Amniotic epithelial cell (primary cell): ENCODE measurements around the gene CCL22.
"Not testable (repeated sequence)": the region's sequence is repeated elsewhere in the genome, so short reads cannot be mapped to it uniquely, and the experiment has no call there.

Experiments
- DNase-seq: peaks from one replicate; pipeline ENCODE4 v3.0.0-alpha.2; 2010; ENCODE audit warnings: low read depth

The CCL22 gene, protein sequence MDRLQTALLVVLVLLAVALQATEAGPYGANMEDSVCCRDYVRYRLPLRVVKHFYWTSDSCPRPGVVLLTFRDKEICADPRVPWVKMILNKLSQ

DNA sequence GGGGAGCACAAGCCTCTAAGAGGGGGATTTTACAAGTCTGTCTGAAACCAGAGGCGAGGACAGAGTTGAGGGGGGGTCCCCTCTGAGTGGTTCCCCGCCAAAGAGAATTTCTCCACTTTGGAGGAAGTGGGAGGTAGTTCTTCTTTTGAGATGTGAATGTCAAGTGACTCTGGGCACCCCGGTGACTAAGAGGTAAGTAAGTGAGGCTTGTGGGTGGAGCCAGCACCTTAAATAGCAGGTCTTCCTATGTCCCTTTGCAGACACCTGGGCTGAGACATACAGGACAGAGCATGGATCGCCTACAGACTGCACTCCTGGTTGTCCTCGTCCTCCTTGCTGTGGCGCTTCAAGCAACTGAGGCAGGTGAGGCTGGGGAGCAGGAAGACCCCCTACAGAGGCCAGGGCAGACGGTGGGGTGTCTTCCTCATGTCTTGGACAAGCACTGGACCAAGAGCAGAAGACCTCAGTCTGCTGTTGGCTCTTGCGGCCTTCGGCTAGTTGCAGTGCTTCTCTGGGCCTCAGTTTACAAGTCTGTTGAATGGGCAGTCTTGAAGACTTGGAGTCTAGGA, at the start of gene CCL22:
TSS of gene CCL22 (plus strand) at position 257 of the 569 bp plus-strand sequence. CDS start at position 291, 34 bp downstream.
- DNase-seq, result no peak

DNA sequence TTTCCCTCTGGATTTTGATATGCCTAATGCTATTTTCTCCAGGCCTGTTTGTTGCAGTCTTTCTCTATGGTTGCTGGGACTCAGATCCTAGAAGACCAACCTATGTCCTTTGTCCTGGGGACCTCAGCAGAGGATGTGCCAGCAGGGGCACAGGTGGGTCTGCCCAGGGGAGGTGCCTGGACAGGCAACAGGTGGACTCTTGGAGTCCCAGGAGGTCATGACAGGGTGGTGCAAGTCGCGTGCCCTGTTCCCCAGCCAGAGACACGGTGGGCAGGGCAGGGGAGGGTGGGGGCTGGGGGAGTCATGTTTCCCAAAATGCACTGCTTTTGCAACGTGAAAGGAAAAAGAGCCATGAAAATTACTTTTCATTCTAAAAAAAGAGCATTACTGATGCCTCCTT, 47.8 kb upstream of the CCL22 start:
- DNase-seq, result no peak

DNA sequence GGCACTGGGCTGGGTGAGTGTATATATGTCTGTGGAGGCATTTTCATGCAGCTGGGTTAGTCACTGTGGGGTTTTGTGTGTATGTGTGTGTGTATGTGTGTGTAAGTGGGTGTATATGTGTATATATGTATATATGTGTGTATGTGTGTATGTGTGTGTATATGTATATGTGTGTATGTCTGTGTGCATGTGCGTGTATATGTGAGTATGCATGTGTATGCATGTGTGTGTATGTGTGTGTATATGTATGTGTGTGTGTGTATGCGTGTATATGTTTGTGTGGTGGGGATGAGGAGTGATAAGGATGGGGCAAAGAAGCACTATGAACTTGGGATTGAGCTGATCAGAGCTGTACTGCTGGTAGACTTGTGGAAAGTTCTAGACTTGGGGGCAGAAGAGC, 45.1 kb upstream of the CCL22 start:
- no peak for DNase-seq

DNA sequence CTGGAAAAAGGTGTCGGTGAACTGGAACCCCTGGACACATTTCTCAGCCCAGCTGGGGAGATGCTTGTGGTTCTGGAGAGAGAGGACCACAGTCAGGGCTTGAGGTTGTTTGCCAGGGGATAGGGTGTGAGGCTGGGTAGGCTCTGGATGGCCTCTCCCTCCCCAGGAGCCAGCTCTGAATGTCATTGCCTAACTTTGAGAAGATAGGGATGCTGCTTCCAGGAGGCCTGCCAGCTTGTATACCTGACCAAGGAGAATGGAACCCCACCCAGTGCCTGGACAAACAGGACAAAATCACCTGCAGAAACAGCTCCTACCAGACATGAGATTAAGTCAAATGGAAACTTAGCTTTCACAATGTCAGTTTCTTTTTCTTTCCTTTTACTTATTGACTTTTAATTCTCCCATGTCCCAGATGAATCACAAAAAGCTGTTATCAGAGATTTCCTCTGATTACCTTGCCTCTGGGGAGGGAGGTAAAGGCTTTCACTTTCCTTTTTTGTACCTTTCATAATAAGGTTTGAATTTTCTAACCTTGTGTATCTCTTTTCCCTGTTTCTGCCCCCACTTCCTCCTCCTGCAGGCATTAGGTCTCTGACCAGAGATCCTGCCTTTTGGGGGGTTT, 44.3 kb upstream of the CCL22 start:
- DNase-seq, result peak; percentile 16

DNA sequence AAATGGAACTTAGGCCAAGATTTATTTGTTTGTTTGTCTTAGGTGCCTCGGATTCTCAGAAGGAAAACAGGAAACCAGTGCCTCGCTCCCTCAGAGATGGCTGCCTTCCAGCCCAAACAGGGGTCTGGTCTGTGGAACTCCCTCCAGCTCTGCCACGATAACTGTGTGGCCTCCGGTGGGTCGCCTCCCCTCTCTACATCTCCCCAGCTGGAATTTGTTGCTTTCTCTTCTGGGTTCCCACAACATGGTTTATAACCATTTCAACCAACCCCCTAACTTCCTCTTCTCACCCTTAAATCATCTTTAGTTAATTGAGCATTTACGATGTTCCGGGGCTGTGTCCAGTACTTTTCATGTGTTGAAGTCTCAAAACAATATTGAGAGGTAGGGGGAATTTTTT, 43.2 kb upstream of the CCL22 start:
- DNase-seq, result no peak

DNA sequence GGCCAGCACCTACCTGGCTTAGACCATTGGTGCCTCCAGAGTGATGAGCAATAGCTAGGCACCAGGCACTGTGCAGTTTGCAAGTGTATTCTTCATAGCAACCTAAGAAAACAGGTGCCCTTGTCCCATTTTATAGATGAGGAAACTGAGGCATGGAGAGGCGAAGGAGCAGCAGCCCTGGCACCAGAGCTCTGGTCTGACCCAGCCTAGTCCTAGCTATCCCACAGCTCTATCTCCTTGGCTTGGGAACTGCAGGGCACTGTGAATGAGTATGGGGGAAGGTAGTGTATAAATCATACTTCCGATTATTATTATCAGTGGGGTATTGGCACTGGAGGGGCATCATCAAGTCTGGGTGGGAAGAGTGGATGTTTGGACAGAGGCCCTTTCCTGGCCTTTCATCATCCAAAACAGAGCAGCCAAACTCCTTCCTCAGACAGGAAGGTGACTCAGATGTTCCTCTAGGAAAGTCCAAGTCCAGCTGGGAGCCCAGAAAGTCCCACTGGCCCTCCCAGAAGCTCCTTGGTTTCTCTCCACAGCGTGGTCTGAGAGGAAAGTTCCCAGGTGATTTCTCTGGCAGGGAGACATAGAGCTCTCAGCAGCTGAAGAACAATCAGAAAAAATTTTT, 42.1 kb upstream of the CCL22 start:
- DNase-seq, result peak; percentile 63

DNA sequence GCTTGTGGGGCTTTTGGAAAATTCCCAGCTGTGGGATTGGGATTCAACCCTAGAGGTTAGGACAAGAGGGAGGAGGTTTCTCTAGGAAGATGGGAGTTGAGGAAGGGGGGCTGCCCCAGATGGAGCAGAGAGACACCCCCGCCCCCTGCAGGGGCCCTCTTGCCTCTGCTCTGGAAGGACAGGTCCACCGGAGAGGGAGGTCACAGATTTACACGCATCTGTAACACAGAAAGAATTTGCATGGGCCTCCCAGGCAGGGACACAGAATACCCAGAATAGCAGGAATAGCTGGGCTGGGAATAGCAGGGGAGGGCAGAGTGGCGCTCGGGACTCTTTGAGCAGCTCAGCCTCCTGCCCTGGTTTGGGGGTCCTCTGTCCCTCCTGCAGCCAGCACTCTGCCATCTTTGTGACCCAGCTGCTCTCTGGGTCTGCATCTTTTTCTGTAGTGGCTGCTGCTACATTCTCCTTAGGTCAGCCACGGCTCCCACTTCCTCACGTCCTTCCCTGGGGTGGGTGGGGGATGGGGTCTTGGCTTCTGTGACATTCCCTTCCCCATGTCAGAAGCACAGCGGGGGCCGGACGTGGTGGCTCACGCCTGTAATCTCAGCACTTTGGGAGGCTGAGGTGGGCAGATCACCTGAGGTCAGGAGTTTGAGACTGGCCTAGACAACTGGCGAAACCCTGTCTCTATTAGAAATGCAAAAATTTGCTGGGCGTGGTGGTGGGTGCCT, 40.2 kb upstream of the CCL22 start:
- DNase-seq, result no peak

DNA sequence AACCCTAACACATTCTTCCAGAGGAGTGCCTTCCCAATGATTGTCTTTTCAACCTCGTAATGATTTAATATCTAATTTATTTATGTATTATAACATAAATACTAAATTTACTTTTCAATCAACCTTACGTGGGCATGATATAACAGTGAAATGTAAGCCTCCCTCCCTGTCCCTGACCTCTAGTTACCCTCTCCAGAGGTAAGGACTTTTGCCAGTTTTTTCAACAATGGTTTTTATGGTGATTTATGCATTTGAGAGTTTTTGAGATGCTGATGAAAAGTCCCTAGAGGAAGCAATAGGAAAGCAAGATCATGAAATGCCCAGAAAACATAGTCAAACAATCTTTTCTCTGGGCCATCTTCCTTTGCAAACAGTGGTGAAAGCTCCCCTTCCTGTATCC, 38.9 kb upstream of the CCL22 start:
- DNase-seq, result no peak

DNA sequence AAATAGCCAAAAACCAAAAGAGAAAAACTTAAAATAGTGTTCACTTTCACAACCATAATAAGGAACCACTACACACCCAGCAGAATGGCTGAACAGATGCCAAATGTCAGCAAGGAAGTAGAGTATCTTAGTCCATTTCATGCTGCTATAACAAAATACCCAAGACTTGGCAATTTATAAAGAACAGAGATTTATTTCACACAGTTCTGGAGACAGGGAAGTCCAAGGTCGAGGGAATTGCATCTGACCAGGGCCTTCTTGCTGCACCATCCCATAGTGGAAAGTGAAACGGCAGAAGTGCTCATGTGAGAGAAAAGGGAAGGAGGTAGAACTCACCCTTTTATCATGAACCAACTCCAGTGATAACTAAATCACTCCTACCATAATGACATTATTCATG, 33.8 kb upstream of the CCL22 start:
- DNase-seq, result no peak

DNA sequence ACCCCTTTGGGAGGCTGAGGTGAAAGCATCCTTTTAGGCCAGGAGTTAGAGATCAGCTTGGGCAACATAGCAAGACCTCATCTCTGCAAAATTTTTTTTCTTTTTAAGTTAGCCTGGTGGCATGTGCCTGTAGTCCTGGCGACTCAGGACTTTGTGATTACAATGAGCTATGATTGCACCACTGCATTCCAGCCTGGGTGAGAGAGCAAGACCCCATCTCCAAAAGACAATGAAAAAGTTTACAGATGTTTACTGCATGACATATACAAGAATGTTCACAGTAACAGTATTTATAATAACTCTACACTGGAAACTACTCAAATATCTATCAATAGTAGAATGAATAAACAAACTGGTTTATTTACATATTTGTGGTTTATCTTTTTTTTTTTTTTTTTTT, 33.1 kb upstream of the CCL22 start:
- no peak for DNase-seq

DNA sequence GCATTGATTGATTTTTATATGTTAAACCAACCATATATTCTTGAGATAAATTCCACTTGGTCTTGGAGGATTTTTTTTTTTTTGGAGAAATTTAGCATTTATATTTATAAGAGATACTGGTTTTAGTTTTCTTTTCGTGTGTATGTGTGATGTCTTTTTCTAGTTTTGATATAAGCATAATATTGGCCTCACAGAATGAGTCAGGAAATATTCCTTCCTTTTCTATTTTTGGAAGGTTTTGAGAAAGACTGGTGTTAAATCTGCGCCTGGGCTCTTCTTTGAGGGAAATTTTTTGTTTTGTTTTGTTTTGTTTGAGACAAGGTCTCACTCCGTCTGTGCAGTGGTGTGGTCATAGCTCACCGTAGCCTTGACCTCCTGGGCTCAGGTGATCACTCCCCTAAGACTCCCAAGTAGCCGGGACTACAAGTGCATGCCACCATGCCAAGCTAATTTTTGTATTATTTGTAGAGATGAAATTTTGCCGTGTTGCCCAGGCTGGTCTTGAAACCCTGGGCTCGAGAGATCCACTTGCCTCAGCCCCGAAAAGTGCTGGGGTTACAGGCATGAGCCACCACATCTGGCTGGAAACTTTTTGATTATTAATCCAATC, 28.8 kb upstream of the CCL22 start:
- no peak for DNase-seq

DNA sequence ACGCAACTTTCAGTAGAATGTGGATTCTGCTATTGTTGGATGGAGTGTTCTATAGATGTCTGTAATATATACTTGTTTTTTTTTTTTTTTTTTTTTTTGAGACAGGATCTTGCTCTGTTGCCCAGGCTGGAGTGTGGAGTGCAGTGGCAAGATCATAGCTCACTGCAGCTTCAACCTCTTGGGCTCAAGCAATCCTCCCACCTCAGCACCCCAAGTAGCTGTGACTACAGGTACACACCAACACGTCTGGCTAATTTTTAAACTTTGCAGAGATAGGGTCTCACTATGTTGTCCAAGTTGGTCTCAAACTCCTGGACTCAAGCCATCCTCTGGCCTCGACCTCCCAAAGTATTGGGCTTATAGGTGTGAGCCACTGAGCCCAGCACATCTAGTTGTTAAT, 27.2 kb upstream of the CCL22 start:
- DNase-seq, result no peak

DNA sequence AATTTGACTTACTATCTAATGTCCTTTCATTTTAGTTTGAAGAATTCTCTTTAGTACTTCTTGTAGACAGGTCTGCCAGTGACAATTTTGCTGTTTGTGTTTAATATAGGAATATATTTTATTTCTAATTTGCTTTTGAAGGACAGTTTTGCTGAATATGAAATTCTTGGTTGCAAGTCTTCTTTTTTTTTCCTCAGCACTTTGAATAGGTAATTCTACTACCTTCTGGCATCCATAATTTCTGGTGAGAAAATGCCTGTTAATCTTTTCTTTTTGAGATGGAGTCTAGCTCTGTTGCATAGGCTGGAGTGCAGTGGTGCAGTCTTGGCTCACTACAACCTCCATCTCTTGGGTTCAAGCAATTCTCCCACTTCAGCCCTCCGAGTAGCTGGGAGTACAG, 25.2 kb upstream of the CCL22 start:
- DNase-seq, result no peak

DNA sequence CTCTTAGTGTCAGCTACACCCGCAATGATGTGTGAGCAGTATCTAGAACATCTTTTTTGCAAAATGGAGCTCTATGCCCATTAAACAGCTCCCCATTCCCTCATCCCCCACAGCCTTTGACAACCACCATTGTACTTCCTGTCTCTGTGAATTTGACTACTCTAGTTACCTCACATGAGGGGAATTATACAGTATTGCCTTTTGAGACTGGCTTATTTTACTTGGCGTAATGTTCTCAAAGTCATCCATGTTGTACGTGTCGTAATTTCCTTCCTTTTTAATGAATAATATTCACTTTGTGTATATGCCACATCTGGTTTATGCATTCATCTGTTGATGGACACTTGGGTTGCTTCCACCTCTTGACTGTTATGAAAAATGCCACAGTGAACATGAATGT, 23.2 kb upstream of the CCL22 start:
- DNase-seq, result no peak

DNA sequence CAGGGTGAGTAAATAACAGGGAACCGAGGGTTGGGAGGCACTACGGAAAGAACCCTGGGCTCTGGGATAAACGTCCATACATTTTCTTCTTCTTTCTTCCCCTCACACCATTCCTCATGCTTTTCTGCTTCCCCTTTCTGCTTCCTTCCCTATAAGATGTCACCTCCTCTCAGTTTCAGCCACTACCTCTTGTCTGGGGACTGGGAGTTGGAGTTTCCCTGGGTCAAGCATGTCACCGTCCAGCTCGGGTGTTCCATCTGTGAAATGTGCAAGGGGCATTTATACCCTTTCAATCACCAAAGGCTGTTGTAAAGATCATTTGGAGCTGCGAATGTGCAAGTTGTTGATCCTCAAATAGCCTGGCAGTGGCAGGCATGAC, 17.5 kb upstream of the CCL22 start:
- no peak for DNase-seq

DNA sequence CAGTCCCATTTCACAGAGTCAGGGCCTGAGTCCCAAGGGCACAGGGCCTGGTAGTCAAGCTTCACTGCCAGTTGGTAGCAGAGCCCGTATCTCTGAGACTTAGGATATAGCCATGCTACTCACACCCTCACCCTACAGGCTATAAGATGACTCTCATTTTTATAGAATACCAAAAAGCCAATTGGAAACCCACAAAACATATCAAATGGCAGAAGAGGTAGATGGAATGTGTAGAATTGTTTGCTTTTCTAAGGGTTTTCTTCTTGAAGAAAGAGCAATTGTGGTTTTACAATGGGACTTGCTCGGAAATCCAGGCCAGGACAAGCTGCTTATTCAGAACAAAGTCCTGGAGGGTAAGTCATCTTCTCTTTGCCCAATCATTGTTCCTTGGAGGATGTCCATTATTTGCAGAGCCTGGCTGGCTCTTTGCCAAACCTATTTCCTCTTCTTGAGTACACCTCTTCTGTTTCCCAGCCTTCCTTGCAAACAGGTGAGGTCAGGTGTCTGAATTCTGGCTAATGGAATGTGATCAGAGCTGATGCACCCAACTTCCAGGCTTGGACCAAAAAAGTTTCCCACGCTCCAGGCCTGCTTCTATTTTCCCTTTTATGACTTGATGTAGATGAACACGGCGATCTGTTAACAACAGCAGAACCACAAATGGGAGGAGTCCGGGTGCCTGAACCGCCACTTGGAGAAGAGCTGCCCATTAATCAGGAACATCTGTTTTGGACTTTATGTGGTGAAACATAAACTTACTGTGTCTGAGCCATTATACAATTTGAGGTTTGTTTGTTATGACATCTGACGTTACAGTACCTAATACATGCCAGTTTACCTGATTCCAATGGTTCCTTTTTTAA, 16.9 kb upstream of the CCL22 start:
- DNase-seq, result peak; percentile 86

DNA sequence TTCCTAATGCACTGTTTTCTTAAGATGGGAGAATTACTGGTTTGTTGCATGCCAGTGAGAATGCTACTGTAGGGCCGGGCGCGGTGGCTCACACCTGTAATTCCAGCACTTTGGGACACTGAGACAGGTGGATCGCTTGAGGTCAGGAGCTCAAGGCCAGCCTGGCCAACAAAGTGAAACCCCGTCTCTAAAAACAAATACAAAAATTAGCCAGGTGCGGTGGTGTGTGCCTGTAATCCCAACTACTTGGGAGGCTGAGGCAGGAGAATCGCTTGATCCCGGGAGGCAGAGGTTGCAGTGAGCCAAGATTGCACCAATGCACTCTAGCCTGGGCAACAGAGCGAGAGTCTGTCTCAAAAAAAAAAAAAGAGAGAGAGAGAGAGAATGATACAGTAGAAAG, 16.0 kb upstream of the CCL22 start:
- not testable (repeated sequence) for DNase-seq

DNA sequence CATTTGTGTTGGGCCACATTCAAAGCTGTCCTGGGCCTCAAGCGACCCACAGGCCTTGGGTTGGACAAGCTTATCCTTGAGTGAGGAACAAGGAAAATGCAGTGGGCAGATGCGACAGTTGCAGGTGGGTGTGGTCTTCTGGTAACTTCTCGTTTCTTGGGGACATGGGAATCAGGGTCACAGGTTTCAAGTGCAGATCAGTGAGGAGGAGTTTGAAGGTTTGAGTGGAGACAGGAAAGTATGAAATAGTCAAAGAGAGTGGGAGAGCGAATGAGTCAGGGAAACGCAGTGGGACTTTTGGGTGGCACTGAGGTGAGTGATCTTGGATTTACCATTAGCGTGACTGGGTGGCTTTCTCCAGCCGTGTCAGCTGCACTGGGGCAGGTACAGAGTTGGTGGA, 15.4 kb upstream of the CCL22 start:
- no peak for DNase-seq

DNA sequence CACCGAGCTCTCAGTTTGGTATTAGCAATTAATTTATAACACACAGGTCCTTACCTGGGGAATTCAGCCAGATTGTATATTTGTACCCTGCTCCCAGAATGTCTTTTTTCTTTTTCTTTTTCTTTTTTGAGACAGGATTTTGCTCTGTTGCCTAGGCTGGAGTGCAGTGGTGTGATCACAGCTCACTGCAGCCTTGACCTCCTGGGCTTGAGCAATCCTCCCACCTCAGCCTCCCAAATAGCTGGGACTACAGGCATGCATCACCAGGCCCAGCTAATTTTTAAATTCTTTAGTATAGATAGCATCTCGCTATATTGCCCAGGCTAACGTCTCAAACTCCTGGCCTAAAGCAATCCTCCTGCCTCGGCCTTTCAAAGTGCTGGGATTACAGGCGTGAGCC, 14.5 kb upstream of the CCL22 start:
- DNase-seq, result not testable (repeated sequence)

DNA sequence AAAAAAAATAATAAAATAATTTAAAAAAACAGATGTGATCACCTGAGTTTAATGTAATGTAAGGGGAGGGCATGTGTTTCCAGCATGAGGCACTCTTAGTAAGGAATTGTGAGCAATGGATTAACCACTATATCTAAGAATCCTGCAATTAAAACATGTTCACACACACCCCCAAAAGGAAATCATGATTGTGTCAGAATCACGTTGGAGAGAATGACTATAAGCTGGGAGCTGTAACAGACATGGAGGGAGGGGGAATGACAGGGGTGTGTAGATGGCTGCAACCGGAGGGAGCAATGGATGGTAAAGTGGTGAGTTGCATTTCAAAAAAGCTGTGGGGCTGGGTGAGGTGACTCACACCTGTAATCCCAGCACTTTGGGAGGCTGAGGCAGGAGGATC, 13.6 kb upstream of the CCL22 start:
- no peak for DNase-seq

DNA sequence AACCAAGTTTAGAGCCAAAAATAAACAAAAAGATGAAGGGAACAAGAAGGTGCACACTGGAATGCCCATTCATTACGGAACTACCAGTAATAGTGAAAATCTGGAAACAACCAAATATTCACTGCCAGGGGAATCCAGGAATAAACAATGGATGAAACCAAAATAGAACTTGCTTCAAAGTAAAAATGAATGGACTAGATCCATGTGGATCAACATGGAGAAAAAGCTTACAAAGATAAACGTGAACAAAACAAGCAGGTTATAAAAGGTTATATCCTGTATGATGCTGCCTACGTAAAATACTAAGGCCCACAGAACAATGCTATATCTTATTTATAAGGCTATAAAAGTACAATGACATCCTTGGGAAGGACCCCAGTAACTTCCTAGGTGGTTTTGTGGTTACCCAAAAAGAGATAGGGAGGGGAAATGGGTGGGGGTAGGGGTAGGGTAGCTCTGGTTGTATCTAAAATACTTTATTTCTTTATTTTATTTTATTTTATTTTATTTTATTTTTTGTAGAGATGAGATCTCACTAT, 12.8 kb upstream of the CCL22 start:
- no peak for DNase-seq
